SK-N-SH treated with all-trans-retinoic acid at 6 μM for 48 hours (cell line): ENCODE data around the gene BRD4.

Experiments used
- ATAC-seq: fragments of 200-7000 bp; cut with Tn5 transposase; 3 replicates; pipeline ENCODE4 v1.9.1; 2020; ENCODE audit warnings: mild to moderate bottlenecking, moderate library complexity
- ARNTL ChIP-seq: fragments of 450-650 bp; formaldehyde crosslinking; IDR thresholded peaks from 2 replicates; pipeline ENCODE4 v1.5.0; 2020; ENCODE audit warnings: low read depth, mild to moderate bottlenecking, moderate library complexity, borderline replicate concordance
- BACH2 ChIP-seq: fragments of 250-450 bp; sonication (Bioruptor Pico); IDR thresholded peaks from 2 replicates; pipeline ENCODE4 v1.9.0; 2021; ENCODE audit warnings: mild to moderate bottlenecking, borderline replicate concordance
- CSDC2 ChIP-seq: fragments of 250-450 bp; sonication (Bioruptor Pico); IDR thresholded peaks from 2 replicates; pipeline ENCODE4 v1.5.0; 2020; ENCODE audit warnings: mild to moderate bottlenecking, moderate library complexity
- ESRRG ChIP-seq: fragments of 250-450 bp; sonication (Bioruptor Pico); IDR thresholded peaks from 2 replicates; pipeline ENCODE4 v1.6.1; 2021; ENCODE audit warnings: mild to moderate bottlenecking
- GLIS3 ChIP-seq: fragments of 250-450 bp; sonication (Bioruptor Pico); IDR thresholded peaks from 2 replicates; pipeline ENCODE4 v1.5.0; 2020; ENCODE audit warnings: mild to moderate bottlenecking, moderate library complexity
- ISL1 ChIP-seq: fragments of 250-450 bp; sonication (Bioruptor Pico); IDR thresholded peaks from 2 replicates; pipeline ENCODE4 v2.1.2; 2022; ENCODE audit warnings: mild to moderate bottlenecking, moderate library complexity
- OSR1 ChIP-seq: fragments of 250-450 bp; sonication (Bioruptor Pico); IDR thresholded peaks from 2 replicates; pipeline ENCODE4 v1.8.0; 2022; ENCODE audit warnings: moderate library complexity, mild to moderate bottlenecking, inconsistent platforms
- PPARA ChIP-seq: fragments of 250-450 bp; sonication (Bioruptor Pico); IDR thresholded peaks from 2 replicates; pipeline ENCODE4 v1.5.0; 2020; ENCODE audit warnings: mild to moderate bottlenecking, borderline replicate concordance
- RARB ChIP-seq: fragments of 250-450 bp; sonication (Bioruptor Pico); IDR thresholded peaks from 2 replicates; pipeline ENCODE4 v1.8.0; 2021; ENCODE audit warnings: mild to moderate bottlenecking, moderate library complexity
- TCF4 ChIP-seq: fragments of 250-450 bp; sonication (Bioruptor Pico); IDR thresholded peaks from 2 replicates; pipeline ENCODE4 v1.8.0; 2021; ENCODE audit warnings: mild to moderate bottlenecking, moderate library complexity, borderline replicate concordance
- TOX ChIP-seq: fragments of 250-450 bp; sonication (Bioruptor Pico); IDR thresholded peaks from 2 replicates; pipeline ENCODE4 v1.8.0; 2021; ENCODE audit warnings: mild to moderate bottlenecking, moderate library complexity, borderline replicate concordance
- ZC3H10 ChIP-seq: fragments of 250-450 bp; sonication (Bioruptor Pico); IDR thresholded peaks from 2 replicates; pipeline ENCODE4 v1.5.1; 2021; ENCODE audit warnings: mild to moderate bottlenecking, moderate library complexity
- ZFP3 ChIP-seq: fragments of 250-450 bp; sonication (Bioruptor Pico); IDR thresholded peaks from 2 replicates; pipeline ENCODE4 v1.5.0; 2020; ENCODE audit warnings: mild to moderate bottlenecking, moderate library complexity
- ZFP30 ChIP-seq: fragments of 450-650 bp; formaldehyde crosslinking; IDR thresholded peaks from 2 replicates; pipeline ENCODE4 v1.5.0; 2022; ENCODE audit warnings: mild to moderate bottlenecking, moderate library complexity
- ZNF565 ChIP-seq: fragments of 450-650 bp; formaldehyde crosslinking; conservative IDR thresholded peaks from 2 replicates; pipeline ENCODE4 v1.5.0; 2020; ENCODE audit warnings: low read depth, mild to moderate bottlenecking, moderate library complexity
- ZNF70 ChIP-seq: fragments of 450-650 bp; formaldehyde crosslinking; IDR thresholded peaks from 2 replicates; pipeline ENCODE4 v1.5.0; 2020; ENCODE audit warnings: mild to moderate bottlenecking, moderate library complexity
- ZNF8 ChIP-seq: fragments of 450-650 bp; formaldehyde crosslinking; IDR thresholded peaks from 2 replicates; pipeline ENCODE4 v1.5.0; 2020; ENCODE audit warnings: mild to moderate bottlenecking, moderate library complexity
- TF ChIP-seq, protein P1 (sequence below): fragments of 250-450 bp; sonication (Bioruptor Pico); IDR thresholded peaks from 2 replicates; pipeline ENCODE4 v1.5.1; 2020; ENCODE audit warnings: low read depth, mild to moderate bottlenecking, moderate library complexity
- TF ChIP-seq, protein P2 (sequence below): fragments of 250-450 bp; sonication (Bioruptor Pico); IDR thresholded peaks from 2 replicates; pipeline ENCODE4 v1.8.0; 2020; ENCODE audit warnings: mild to moderate bottlenecking, moderate library complexity, borderline replicate concordance
- TF ChIP-seq, protein P3 (sequence below): fragments of 250-450 bp; sonication (Bioruptor Pico); IDR thresholded peaks from 2 replicates; pipeline ENCODE4 v1.8.0; 2021; ENCODE audit warnings: low read depth, mild to moderate bottlenecking, moderate library complexity, borderline replicate concordance
- TF ChIP-seq, protein P4 (sequence below): fragments of 250-450 bp; sonication (Bioruptor Pico); IDR thresholded peaks from 2 replicates; pipeline ENCODE4 v1.5.1; 2021; ENCODE audit warnings: mild to moderate bottlenecking, moderate library complexity
- TF ChIP-seq, protein P5 (sequence below): fragments of 250-450 bp; sonication (Bioruptor Pico); IDR thresholded peaks from 2 replicates; pipeline ENCODE4 v1.5.0; 2020; ENCODE audit warnings: mild to moderate bottlenecking, moderate library complexity

The BRD4 gene

DNA sequence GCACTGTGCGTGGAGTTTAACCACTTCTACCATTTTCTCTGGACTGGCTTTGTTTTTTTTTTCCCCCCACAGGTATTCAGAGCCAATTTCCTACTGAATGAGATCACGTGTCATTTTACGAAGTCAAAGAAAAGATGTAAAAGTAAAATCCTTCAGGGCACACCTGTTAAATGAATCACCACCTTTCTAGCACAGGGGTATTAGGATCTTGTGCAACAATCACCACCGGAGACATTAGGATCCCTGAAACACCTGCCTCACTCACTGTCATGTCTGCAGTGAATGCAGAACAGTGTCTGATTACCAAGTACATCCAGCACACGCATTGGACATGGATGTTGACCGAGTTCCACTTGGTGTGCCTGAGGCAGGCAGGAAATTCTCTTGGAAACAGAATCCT is 17.2 kb downstream of the BRD4 start:
- no peak for ATAC-seq
- no peak for TF ChIP-seq ZNF70
- TF ChIP-seq, protein P1, sequence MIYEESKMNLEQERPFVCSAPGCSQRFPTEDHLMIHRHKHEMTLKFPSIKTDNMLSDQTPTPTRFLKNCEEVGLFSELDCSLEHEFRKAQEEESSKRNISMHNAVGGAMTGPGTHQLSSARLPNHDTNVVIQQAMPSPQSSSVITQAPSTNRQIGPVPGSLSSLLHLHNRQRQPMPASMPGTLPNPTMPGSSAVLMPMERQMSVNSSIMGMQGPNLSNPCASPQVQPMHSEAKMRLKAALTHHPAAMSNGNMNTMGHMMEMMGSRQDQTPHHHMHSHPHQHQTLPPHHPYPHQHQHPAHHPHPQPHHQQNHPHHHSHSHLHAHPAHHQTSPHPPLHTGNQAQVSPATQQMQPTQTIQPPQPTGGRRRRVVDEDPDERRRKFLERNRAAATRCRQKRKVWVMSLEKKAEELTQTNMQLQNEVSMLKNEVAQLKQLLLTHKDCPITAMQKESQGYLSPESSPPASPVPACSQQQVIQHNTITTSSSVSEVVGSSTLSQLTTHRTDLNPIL (CRISPR knock-in tag) = no peak
- TF ChIP-seq ZFP3 (CRISPR knock-in tag) = no peak
- TF ChIP-seq, protein P2, sequence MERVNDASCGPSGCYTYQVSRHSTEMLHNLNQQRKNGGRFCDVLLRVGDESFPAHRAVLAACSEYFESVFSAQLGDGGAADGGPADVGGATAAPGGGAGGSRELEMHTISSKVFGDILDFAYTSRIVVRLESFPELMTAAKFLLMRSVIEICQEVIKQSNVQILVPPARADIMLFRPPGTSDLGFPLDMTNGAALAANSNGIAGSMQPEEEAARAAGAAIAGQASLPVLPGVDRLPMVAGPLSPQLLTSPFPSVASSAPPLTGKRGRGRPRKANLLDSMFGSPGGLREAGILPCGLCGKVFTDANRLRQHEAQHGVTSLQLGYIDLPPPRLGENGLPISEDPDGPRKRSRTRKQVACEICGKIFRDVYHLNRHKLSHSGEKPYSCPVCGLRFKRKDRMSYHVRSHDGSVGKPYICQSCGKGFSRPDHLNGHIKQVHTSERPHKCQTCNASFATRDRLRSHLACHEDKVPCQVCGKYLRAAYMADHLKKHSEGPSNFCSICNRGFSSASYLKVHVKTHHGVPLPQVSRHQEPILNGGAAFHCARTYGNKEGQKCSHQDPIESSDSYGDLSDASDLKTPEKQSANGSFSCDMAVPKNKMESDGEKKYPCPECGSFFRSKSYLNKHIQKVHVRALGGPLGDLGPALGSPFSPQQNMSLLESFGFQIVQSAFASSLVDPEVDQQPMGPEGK (CRISPR knock-in tag) = no peak
- TF ChIP-seq ZC3H10 = no peak
- TF ChIP-seq, protein P3, sequence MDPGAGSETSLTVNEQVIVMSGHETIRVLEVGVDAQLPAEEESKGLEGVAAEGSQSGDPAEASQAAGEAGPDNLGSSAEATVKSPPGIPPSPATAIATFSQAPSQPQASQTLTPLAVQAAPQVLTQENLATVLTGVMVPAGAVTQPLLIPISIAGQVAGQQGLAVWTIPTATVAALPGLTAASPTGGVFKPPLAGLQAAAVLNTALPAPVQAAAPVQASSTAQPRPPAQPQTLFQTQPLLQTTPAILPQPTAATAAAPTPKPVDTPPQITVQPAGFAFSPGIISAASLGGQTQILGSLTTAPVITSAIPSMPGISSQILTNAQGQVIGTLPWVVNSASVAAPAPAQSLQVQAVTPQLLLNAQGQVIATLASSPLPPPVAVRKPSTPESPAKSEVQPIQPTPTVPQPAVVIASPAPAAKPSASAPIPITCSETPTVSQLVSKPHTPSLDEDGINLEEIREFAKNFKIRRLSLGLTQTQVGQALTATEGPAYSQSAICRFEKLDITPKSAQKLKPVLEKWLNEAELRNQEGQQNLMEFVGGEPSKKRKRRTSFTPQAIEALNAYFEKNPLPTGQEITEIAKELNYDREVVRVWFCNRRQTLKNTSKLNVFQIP = no peak
- TF ChIP-seq ISL1 = no peak
- TF ChIP-seq BACH2 = no peak
- no peak for TF ChIP-seq OSR1 (CRISPR knock-in tag)
- no peak for TF ChIP-seq ESRRG (CRISPR knock-in tag)
- TF ChIP-seq, protein P4, sequence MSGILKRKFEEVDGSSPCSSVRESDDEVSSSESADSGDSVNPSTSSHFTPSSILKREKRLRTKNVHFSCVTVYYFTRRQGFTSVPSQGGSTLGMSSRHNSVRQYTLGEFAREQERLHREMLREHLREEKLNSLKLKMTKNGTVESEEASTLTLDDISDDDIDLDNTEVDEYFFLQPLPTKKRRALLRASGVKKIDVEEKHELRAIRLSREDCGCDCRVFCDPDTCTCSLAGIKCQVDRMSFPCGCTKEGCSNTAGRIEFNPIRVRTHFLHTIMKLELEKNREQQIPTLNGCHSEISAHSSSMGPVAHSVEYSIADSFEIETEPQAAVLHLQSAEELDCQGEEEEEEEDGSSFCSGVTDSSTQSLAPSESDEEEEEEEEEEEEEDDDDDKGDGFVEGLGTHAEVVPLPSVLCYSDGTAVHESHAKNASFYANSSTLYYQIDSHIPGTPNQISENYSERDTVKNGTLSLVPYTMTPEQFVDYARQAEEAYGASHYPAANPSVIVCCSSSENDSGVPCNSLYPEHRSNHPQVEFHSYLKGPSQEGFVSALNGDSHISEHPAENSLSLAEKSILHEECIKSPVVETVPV (CRISPR knock-in tag) = no peak
- TF ChIP-seq RARB = no peak
- no peak for TF ChIP-seq ZNF8 (CRISPR knock-in tag)
- TF ChIP-seq ZFP30 (CRISPR knock-in tag) = no peak
- TF ChIP-seq ZNF565 (CRISPR knock-in tag) = no peak
- no peak for TF ChIP-seq ARNTL (CRISPR knock-in tag)
- TF ChIP-seq PPARA (CRISPR knock-in tag) = no peak
- no peak for TF ChIP-seq CSDC2 (CRISPR knock-in tag)
- TF ChIP-seq GLIS3 (CRISPR knock-in tag) = no peak
- TF ChIP-seq, all 23 proteins: peak for 0

DNA sequence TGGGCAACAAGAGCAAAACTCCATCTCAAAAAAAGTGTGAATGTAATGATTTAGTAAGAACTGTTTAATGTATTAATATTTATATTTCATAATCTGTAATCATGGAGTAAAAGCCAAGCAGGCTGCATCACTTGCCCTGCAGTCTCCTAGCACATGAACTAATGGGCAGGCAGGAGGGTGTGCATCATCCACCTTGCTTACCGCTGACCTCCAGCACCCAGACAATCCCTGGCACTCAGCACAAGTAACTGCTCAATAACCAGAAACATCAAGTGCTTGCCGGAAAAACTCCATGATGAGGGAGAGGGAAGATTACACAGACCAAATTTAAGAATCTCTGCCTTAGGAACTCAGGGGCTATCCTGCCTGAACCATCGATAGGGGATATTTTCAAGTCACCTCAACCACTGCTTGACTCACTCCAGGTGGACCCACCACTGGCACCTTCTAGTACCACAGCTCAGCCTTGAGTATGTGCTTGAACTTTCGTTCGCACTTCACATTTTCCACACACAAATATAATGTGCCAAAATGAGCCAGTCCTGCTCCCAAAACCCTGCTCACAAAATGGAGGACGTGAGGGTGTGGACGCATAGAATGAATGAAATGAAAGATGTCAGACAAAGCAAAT is 18.6 kb downstream of the BRD4 start:
- TF ChIP-seq BACH2 (no peak), ISL1 (no peak), TOX (no peak), GLIS3 (CRISPR knock-in tag) (no peak), PPARA (CRISPR knock-in tag) (no peak), ZC3H10 (no peak), TCF4 (CRISPR knock-in tag) (no peak), ZFP30 (CRISPR knock-in tag) (no peak), ZFP3 (CRISPR knock-in tag) (no peak), ARNTL (CRISPR knock-in tag) (no peak), ZNF70 (no peak)
- TF ChIP-seq, protein P5, sequence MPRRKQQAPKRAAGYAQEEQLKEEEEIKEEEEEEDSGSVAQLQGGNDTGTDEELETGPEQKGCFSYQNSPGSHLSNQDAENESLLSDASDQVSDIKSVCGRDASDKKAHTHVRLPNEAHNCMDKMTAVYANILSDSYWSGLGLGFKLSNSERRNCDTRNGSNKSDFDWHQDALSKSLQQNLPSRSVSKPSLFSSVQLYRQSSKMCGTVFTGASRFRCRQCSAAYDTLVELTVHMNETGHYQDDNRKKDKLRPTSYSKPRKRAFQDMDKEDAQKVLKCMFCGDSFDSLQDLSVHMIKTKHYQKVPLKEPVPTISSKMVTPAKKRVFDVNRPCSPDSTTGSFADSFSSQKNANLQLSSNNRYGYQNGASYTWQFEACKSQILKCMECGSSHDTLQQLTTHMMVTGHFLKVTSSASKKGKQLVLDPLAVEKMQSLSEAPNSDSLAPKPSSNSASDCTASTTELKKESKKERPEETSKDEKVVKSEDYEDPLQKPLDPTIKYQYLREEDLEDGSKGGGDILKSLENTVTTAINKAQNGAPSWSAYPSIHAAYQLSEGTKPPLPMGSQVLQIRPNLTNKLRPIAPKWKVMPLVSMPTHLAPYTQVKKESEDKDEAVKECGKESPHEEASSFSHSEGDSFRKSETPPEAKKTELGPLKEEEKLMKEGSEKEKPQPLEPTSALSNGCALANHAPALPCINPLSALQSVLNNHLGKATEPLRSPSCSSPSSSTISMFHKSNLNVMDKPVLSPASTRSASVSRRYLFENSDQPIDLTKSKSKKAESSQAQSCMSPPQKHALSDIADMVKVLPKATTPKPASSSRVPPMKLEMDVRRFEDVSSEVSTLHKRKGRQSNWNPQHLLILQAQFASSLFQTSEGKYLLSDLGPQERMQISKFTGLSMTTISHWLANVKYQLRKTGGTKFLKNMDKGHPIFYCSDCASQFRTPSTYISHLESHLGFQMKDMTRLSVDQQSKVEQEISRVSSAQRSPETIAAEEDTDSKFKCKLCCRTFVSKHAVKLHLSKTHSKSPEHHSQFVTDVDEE (CRISPR knock-in tag) = no peak
- TF ChIP-seq, protein P1 (CRISPR knock-in tag) = no peak
- ATAC-seq = no peak
